Transverse colon (tissue), 4 donors: ENCODE measurements around the gene FCHSD2.

Experiments used
- EP300 ChIP-seq: sonication (generic); formaldehyde crosslinking; IDR thresholded peaks from one replicate; pipeline ENCODE4 v1.6.1; 2017; ENCODE audit warnings: antibody characterized with exemption, low read depth
- POLR2A ChIP-seq: fragments of 450-650 bp; IDR thresholded peaks from one replicate; pipeline ENCODE4 v1.6.1; 2016; ENCODE audit warnings: antibody characterized with exemption, mild to moderate bottlenecking, moderate library complexity
- POLR2AphosphoS5 ChIP-seq, 3 donors: sonication (generic); formaldehyde crosslinking; IDR thresholded peaks; one replicate each; pipeline ENCODE4 v1.6.1; 2016; ENCODE audit warnings: antibody characterized with exemption in 3 of 3
- TF ChIP-seq, protein P1 (sequence below), 5 experiments: fragments of 200-600 bp in 3 of 5; fragments of 450-650 bp in 2 of 5; sonication (generic) in 3 of 5; IDR thresholded peaks; 1 replicate in 2 of 5; 2 replicates in 3 of 5; pipeline ENCODE4 v1.5.1; 2016 to 2017; ENCODE audit warnings: antibody characterized with exemption in 5 of 5, inconsistent platforms in 3 of 5, mild to moderate bottlenecking in 2 of 5, moderate library complexity in 1 of 5

DNA sequence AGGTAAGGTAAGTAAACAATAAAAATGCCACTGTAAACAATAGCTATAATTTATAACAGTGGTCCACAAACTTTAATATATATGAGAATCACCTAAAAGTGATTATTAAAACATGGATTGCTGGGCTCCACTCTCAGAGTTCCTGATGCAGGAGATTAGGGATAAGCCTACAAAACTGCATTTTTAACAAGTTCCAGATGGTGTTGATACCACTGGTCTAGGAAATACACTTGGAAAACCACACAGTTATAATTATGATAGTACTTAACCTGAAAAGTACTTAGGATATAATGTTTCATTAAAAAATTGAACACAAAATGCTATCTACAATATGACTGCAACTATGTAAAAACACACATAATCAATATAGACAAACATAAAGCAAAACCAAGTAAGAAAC, 20.4 kb downstream of the FCHSD2 start:
- TF ChIP-seq, protein P1, sequence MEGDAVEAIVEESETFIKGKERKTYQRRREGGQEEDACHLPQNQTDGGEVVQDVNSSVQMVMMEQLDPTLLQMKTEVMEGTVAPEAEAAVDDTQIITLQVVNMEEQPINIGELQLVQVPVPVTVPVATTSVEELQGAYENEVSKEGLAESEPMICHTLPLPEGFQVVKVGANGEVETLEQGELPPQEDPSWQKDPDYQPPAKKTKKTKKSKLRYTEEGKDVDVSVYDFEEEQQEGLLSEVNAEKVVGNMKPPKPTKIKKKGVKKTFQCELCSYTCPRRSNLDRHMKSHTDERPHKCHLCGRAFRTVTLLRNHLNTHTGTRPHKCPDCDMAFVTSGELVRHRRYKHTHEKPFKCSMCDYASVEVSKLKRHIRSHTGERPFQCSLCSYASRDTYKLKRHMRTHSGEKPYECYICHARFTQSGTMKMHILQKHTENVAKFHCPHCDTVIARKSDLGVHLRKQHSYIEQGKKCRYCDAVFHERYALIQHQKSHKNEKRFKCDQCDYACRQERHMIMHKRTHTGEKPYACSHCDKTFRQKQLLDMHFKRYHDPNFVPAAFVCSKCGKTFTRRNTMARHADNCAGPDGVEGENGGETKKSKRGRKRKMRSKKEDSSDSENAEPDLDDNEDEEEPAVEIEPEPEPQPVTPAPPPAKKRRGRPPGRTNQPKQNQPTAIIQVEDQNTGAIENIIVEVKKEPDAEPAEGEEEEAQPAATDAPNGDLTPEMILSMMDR (IDR thresholded peaks at IDR 0.05), result no peak
- TF ChIP-seq POLR2AphosphoS5 (IDR thresholded peaks at IDR 0.05) (no peak), POLR2A (no peak), EP300 (no peak)
